SKM-1 (cell line): Measurements from ENCODE around the gene PARS2.

Experiments used
- DNase-seq: peaks from one replicate; lab custom pipeline; 2025; ENCODE audit not compliant: unreplicated experiment; lab: John Stamatoyannopoulos, UW

Gene PARS2

DNA sequence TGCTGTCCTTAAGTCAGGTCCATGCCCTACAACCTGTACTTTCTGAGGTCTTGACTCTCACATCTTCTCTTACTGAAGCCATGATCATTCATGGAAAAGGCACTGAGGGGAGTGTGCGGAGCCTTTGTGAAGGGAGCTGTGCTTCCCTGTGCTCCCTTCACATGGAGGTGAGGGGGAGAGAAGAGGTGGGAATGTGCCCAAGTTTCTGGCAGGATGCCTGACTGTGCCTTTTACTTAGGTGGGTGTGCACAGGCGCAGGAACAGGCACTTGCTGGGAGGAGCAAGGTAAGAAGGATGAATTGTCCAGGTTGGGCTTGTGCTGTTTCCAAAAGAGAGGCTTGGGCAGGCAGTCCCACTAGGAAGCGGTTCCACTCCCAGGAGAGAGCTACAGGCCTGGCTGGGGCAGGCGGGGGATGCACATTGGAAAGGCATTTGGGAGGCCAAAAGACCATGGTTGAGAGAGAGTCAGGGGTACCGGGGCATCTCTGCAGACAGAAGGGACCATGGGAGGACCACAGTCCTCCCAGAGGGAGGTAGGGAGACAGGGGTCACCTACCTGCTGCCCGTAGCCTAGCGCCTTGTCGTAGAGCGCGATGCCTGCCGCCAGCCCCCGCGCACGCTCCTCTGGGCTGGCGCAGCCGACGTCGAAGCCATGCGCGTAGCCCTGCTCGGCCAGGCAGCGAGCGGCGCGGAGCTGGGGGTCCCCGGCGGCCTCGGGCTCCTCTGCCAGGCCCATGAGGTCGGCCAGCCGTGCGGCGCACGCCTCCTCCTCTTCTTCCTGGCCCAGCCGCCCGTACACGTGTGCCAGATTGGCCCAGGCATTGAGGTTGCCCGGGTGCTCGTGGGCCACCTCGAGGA, 35.9 kb upstream of the PARS2 start:
- no peak for DNase-seq

DNA sequence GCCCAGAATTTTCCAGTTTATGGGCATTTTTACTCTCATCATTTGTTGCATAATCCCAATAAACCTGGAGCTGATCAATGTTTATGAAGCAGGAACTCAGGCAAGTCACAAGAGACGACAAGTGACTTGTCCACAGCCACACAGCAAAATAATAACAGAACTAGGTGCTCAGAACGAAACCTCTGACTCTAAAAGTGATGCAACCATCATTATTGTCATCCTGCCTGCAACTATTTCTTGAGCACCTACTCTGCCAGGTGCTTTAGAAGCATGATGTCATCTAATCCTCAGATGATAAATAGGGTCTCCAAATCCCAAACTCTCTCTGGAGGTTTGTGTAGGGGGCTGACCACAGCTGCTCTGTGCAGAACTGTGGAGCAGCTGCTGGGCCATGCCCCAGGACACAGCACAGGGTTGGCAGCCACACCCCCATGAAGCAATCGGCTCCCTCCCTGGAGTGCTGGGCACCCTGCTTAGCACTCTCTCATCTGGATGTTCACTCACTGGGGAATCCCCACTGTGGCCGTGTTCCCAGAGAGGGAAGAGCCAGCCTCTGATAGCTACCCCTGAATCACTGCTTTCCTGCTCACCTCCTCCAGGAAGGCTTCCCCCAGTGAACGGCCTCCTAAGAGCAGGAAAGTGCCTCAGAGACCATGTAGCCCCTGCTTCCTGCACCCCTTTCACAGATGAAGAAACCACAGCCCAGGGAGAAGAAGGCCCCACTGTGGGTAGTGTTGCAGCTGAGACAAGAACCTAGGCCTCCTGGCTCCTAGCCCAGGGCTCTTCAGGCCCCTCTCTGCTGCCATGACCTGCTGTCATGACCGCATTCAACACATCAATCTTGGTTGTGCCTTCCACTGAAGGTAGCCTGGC, 34.7 kb upstream of the PARS2 start:
- no peak for DNase-seq

DNA sequence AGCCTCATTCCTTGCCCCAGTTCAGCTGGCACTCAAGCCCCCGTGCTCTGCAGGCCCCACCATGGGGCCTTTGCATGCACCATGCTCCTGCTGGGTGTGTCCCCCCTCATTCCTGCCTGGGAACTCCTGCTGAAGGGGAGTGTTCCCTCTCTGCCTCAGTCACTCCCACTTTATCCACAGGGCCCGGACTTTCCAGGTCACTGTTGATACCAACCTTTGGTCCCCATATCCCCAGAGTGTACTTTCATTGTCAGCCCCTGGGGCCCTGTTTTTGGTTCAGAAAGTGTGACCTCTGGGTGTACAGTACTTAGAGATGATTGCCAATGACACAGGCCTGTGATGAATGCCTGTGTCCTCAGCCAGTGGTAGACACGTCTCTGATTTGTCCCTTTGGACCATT, 33.9 kb upstream of the PARS2 start:
- DNase-seq: no peak

DNA sequence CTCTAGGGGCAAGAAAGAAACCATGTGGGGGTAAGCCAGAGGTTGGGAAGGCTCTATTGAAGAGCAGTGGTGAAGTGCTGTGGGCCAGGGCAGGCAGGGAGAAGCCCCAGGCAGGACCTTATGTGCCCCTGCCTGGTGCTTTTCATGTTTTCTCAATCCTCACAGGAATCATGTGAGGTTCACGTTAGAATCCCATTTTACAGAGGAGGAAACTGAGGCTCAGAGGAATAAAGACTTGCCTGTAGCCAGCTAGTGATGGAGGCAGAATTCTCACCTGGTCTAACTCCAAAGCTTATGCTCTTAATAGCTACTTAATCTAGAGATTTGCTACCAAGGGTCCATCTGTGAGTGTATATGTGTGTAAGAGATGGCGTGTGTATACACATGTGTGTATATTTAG, 32.6 kb upstream of the PARS2 start:
- no peak for DNase-seq

DNA sequence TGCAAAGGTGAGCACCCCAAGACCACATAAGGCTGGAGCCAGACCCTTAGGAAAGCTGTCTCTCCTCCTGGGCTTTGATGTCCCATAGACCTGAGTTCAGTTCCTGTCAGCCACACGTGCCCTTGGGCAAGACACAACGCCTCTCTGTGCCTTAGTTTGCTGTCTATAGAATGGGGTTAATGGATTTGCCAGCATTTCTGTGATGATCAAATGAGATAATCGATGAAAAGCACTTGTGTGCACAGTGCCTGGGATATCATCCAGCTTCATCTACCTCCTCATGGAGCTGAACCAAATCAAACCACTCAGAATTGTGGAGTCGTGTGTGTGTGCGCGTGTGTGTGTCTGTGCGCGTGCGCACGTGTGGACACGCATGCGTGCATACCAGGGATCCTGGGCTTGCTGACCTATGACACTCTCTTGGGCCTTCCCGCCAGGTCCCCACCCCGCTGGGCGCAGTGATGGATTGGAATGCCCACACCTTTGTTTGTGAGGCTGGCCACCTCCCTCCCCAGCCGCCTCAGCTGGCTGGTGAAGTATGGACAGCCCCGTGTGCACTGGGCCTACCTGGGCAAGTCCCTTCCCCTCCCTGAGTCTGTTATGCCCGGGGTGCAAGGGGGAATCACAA, 31.6 kb upstream of the PARS2 start:
- no peak for DNase-seq

DNA sequence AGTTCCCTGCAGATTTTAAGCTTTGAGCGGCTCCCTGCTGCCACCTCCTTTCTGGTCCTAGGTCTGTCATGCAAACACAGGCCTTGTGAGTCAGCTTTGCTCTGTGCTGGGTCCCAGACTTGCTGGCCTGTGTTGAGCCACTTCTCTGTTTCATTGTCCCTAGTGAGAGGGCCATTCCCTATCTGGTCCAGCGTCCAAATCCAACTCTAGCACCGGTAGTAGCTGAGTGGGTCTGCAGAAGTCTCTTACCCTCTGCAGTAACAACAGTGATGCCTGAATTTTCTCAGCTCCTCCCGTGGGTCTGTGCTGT, 31.0 kb upstream of the PARS2 start:
- DNase-seq: no peak

DNA sequence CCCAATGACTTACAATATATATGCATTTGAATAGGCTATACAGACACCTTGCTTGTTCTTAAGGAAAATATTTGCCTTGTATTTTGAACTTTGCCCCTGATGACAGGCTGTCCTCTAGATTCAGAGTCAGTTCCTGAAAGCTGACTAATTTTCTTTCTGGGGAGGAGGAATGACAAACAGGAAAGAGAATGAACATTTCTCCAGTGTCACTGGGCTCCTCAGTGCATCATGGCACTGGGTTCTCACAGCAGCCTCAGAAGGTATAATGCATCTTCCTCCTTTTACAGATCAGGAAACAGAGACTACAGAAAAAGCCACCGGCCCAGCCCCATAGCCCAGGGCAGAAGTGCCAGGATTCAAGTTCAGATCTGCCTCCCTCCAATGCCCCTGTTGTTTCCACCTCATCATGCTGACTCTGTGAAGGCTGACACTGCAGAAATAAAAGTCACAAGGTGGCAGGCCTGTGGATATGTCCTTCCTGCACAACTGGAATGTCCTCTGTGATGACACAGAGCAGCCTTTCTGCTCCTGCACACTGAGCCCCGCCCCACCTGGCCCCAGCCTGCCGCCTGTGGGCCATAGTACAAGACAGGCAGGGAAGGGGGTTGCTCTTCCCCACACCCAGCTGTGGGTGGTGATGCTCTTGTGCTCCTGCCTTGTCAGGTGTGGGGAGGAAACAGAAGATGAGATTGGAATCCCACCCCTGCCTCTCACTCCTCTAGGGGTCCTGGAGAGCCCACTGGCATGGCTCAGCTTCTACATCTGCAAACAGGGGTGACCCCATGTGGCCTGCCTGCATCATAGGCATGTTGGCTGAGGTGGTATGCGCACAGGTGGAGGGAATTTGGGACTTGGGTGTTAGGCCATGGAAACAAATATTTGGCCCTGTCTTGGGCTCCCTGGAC, 30.4 kb upstream of the PARS2 start:
- DNase-seq: no peak

DNA sequence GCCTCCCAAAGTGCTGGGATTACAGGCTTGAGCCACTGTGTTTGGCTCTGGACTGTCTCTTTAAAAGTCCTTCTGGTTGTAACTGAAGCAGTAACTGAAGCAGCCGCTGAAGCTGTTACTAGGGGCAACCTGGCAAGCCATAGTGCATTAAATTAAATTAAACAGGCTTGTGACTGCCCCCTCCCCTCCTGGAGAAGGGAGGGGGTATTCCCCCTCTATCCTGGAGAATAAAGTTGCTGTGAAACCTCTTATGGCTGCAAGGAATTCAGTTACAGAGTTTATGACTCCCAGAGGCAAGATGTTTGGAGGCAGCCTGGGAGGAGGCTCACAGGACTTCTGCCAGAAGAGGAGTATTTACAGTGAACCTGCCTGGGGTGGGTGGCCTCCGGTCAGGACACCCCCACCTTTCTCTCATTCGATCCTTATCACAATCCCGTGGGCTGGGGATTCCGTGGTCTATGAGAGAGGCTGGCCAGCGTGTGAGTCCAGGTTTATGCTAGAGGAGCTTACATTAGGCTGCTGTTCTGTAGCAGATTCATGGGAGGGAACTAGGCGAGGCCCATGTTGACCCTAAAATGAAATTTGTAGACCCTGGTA, 28.5 kb upstream of the PARS2 start:
- DNase-seq: no peak

DNA sequence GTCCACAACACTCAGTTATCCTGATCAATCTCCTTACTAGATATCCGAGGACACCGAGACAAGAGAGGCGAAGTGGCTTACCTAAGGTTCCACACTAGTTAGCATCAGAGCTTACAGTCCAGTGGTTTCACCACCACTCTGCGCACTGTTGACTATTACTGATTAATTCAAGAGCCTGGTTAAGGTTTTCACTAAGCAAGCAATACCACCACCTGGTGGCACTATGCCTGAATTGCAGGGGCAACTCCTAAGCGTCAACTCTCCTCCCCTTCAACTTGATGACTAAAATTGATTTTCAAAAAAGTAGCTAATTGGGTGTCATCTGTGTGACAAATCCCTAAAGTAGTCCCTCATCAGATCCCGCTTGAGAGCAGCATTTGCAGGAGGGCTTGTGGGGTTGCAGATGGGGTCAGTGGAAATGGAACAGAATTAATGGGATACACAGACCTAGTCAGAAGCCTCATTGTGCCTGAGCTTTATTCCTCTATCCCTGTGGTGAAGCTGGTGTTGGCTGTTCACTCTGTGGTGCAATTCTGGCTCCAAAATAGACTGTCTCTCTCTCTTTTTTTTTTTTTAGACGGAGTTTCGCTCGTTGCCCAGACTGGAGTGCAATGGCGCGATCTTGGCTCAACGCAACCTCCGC, 27.7 kb upstream of the PARS2 start:
- DNase-seq: peak; percentile 19

DNA sequence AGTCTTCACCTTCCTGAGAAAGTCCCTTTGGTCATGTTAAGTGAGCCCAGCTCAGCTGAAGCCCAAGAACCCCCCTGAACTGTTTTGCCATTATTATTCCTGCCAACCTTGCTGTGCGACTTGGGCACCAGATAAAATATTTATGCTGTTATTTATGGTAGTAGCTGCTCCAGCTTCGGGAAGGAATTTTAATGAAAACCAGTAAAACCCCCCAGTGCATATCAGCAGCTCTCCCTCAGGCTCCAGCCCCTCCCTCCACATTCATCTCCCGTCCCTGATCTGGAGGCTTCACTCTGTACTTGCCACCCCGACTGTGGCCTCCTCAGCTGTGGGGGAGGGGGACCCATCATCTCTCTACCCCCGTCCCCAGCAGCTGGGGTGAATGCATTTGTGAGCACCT, 24.1 kb upstream of the PARS2 start:
- DNase-seq: no peak

DNA sequence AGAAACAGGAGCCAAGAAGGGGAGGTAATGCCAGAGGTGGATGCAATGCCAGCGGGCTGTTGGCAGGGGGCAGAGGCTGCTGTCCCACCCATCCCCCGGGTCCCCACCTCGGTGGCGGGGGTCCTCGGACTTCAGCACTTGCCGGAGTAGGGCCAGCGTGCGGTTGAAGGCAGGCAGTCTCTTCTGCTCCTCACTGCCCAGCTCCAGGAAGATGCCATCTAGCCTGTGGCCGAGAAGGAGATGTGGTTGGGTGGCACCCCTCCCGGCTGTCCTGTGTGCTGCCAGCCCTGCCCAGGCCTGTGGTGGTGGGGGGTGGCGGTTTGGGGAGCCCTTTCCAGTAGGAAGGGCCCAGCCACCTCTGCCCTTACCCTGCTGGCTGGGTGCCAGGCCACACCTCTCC, 23.3 kb upstream of the PARS2 start:
- no peak for DNase-seq

DNA sequence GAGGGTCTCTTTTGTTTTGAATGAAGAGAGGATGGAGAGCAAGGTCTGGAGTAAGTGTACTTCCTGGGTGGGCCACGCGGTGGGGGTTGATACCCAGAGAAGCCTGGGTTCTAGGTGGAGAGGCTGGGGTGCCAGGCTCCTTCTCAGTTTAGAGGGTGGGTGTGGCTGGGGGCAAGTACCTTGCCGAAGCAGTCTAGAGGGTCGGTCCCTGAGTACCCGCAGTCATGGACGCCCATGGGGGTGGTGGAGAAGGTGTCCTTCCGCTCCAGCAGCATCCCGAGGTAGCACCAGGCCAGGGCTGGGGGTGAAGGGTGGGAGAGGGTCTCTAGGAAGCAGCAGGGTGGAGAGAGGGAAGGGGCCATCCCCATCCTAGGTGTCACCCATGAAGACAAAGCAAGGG, 22.5 kb upstream of the PARS2 start:
- DNase-seq: no peak

DNA sequence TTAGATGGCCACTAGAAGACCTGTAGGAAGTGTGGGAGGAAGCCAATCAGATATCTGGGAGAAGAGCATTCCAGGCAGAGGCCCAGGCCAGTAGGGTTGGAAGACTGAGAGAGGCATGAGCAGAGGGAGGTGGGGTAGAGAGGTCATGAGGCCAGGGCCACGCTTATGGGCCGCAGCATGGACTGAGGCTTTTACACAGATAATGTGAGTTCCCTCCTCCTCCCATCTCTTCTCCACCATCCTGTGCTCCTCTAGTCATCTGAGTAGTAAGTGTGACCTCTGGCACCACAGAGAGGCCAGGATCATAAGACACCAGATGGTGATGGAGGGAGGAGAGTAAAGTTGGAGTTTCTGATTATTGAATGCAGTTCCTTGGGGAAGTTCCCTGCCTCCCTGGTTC, 19.7 kb upstream of the PARS2 start:
- no peak for DNase-seq

DNA sequence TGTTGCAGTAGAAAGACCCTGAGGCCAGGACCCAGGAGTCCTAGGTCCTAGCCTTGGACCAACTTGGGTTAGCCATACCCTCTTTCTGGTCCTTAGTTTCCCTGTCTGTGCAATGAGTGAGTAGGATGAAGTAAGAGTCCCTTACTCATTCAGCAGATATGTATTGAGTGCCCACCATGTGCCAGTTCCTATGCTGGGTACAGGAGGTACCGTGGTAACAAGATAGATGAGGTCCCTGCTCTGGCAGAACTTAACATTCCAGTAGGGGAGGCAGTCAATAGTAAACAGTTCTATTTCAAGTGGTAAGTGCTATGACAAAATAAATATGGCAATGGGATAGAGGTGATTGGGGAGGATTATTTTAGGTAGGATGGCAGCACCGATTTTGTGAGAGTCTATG, 18.3 kb upstream of the PARS2 start:
- DNase-seq: no peak

DNA sequence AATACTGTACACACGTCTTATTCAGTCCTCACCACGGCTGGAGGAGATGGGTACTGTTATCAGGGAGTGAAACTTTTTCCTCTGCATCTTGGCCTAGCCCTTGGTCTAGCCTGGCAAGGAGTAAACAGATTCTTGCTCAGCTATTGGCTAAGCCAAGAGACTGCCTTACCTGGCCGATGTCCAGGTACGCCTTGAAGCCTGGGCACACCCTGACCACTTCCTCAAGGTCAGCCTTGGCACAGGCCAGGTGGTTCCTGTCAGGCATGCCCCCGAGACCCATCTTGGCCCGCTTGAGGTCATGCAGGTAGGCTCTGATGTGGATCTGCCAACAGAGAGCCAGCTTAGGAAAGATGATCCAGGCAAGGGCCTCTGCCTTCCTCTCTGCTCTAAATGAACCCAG, 17.8 kb upstream of the PARS2 start:
- no peak for DNase-seq

DNA sequence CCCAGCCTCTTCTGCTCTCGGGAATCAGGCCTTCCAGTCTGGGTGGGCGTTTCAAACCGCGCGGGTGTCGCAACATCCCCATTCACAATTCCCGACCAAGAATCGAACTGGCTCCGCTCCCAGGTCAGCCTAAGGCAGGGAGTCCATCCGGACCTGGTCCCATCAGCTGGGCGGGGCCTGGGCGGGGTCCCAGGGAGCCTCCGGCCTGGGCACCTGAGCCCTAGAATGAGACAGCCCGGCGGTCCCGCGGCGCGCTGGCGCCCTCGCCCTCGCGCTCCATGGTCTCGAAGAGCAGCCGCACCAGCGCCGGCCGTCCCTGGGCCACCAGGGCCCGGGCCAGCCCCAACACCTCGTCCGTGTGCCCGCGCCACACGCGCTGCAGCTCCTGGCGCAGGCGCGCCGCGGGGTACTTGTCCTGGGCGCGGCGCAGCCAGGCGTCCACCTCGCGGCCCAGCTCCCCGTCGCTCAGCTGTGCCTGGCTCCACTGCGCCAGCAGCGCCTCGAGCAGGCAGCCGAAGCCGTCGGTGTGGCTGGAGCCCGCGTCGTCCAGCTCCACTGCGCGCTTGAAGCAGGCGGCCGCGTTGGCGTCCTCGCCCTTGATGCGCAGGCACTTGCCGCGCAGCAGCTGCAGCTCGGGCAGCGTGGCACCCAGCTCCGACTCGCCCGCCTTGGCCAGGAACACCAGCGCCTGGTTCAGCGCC, 16.9 kb upstream of the PARS2 start:
- no peak for DNase-seq

DNA sequence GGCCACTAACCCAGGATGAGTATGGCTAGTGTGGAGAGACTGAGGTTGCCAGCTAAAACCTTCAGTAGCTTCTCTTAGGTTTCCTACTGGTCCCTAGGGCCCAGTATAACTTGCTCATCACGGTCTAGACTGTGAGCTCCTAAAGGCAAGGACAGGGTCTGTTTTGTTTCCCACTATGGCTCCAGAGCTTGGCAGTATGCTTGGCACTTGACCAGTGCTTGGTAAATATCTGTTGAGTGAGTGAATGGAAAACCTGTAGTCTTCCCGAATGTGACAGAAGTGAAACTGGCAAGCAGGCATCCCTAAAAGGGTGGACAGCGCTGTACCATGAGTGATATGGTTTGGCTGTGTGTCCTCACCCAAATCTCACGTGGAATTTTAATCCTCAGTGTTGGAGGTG, 13.1 kb upstream of the PARS2 start:
- no peak for DNase-seq

DNA sequence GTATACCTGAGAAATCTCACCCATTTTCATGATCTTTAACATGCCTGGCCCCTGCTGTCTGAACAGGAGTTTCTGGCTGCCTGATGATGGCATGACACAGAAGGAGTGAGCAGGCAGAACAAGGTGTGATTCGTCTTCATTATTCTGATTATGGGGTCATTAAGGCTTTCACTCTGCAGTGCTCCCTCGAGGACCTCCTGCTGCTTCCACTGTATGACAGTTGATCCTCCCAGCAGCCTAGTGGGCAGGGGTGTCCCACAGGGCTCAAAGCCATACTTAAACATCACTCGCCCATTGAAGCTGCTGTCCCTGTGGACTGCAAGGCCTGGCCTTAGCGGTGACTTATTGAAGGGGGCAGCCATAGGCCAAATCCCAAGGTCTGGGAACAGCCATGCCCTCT, 12.7 kb upstream of the PARS2 start:
- DNase-seq: no peak
